ENCODE measurements around the gene POLK.

DNA sequence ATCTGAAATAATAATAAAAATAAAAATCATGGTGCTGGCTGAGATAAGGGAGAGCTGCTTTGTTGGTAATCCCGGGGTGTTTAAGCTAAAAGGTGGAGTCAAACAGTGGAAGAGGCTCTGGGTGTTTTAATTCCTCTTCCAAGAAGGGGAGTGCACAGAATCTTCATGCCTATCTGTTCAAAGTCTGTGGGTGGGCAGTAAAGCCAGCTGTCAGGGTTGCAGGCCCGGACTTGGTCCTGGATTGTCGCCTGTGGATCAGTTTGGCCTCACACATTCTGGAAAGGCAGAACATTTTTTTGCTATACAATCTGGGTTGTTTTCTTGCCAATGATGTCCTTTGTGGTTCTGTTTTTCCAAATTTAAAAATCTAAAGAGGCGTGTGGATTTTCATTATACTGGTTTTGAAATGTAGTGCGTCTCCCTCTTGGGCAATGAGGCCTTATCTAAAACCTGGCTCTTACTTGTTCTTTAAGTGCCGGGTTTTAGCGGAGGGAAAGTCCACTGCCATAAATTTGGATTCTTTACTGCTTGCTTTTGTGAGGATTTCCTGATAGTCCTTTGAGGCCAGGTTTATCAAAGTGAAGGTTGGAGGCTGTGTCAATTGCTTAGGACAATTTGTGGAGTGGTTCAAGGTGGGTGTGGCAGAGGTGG, 105.4 kb downstream of the POLK start:
- TF ChIP-seq POLR2A (IDR thresholded peaks at IDR 0.05) = no peak
- TF ChIP-seq, protein P1, sequence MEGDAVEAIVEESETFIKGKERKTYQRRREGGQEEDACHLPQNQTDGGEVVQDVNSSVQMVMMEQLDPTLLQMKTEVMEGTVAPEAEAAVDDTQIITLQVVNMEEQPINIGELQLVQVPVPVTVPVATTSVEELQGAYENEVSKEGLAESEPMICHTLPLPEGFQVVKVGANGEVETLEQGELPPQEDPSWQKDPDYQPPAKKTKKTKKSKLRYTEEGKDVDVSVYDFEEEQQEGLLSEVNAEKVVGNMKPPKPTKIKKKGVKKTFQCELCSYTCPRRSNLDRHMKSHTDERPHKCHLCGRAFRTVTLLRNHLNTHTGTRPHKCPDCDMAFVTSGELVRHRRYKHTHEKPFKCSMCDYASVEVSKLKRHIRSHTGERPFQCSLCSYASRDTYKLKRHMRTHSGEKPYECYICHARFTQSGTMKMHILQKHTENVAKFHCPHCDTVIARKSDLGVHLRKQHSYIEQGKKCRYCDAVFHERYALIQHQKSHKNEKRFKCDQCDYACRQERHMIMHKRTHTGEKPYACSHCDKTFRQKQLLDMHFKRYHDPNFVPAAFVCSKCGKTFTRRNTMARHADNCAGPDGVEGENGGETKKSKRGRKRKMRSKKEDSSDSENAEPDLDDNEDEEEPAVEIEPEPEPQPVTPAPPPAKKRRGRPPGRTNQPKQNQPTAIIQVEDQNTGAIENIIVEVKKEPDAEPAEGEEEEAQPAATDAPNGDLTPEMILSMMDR (IDR thresholded peaks at IDR 0.05 in 8 of 11, conservative IDR thresholded peaks at IDR 0.05 in 3 of 11) = no peak
